DND-41 (cell line): ENCODE results near the gene GPR17.

Experiments used
- EZH2 ChIP-seq: IDR thresholded peaks from 3 replicates; pipeline ENCODE4 v1.6.1; 2012; ENCODE audit warnings: borderline replicate concordance, low read depth, mild to moderate bottlenecking, moderate library complexity, low read length, inconsistent platforms; ENCODE audit not compliant: severe bottlenecking
- TF ChIP-seq, protein P1 (sequence below): IDR thresholded peaks from 2 replicates; pipeline ENCODE4 v1.5.1; 2012; ENCODE audit warnings: borderline replicate concordance, low read length, moderate library complexity, mild to moderate bottlenecking; ENCODE audit not compliant: poor library complexity, severe bottlenecking; ENCODE audit errors: extremely low read depth

DNA sequence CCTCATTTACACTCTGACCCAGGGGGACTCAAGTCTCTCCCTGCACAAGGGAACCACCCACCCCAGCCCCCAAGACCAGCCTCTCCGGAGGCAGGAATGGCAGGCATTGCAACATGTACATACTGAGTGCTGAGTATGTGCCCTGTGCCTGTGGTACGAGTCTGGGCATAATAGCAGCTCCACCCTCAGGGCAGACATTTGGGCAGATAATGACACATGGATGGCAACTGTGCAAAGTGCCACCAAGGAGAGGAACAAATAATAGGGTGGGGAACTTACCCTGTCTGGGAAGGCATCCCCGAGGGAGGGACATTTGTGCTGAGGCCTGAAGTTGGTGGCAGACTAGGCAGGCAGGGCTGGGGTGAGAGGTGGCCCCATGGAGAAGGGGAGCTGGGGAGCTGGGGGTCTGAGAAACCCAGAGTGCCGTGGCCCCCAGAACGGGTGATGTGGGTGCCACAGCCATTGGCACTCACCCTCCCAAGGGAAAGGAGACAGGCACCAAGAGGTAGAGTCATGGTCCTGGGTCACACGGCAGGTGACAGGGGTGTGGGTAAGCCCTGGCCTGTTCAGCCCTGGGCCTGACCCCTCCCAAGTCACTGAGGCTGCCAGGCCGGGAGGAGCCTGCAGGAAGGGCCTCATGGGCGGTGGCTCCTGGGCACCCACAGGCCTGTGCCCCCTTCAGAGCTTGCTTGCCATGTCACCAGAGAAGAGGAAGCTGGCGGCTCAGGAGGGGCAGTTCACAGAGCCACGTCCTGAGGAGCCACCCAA, 15.7 kb upstream of the GPR17 start:
- TF ChIP-seq, protein P1, sequence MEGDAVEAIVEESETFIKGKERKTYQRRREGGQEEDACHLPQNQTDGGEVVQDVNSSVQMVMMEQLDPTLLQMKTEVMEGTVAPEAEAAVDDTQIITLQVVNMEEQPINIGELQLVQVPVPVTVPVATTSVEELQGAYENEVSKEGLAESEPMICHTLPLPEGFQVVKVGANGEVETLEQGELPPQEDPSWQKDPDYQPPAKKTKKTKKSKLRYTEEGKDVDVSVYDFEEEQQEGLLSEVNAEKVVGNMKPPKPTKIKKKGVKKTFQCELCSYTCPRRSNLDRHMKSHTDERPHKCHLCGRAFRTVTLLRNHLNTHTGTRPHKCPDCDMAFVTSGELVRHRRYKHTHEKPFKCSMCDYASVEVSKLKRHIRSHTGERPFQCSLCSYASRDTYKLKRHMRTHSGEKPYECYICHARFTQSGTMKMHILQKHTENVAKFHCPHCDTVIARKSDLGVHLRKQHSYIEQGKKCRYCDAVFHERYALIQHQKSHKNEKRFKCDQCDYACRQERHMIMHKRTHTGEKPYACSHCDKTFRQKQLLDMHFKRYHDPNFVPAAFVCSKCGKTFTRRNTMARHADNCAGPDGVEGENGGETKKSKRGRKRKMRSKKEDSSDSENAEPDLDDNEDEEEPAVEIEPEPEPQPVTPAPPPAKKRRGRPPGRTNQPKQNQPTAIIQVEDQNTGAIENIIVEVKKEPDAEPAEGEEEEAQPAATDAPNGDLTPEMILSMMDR: no peak
- TF ChIP-seq EZH2: no peak
